ENCODE measurements around the gene NID1.

GRCh38 chr1:235993652-235994051 lies 71.2 kb downstream of the NID1 start:
- TF ChIP-seq REST (IDR thresholded peaks at IDR 0.05; ENCODE audit: borderline replicate concordance), result no peak
- TF ChIP-seq CTCF (IDR thresholded peaks at IDR 0.05; ENCODE audit: poor library complexity, severe bottlenecking), result no peak
- TF ChIP-seq POLR2AphosphoS5 (IDR thresholded peaks at IDR 0.05), result no peak
- TF ChIP-seq EP300 (conservative IDR thresholded peaks at IDR 0.05; ENCODE audit: poor library complexity, severe bottlenecking), result no peak
- no peak for TF ChIP-seq EZH2 (IDR thresholded peaks at IDR 0.05; ENCODE audit: borderline replicate concordance, insufficient read depth, low read length, poor library complexity, severe bottlenecking)
- no peak for TF ChIP-seq RAD21 (conservative IDR thresholded peaks at IDR 0.05)
- TF ChIP-seq TAF1 (IDR thresholded peaks at IDR 0.05; ENCODE audit: low read depth), result no peak
- no peak for TF ChIP-seq MXI1 (conservative IDR thresholded peaks at IDR 0.05; ENCODE audit: poor library complexity, severe bottlenecking)
- TF ChIP-seq SMC3 (conservative IDR thresholded peaks at IDR 0.05; ENCODE audit: poor library complexity), result no peak
